ENCODE measurements around the gene CABCOCO1.

The CABCOCO1 gene

GRCh38 chr10:61752111-61753011 lies 89.6 kb downstream of the CABCOCO1 start:
- TF ChIP-seq FOXP2 (optimal IDR thresholded peaks at IDR 0.05; ENCODE audit: borderline replicate concordance, extremely low read depth, extremely low read length, insufficient read depth) = no peak
- TF ChIP-seq REST (IDR thresholded peaks at IDR 0.05; ENCODE audit: insufficient read depth in 1 of 2, low read depth in 2 of 2, low read length in 2 of 2) = no peak
- no peak for TF ChIP-seq SIN3A (IDR thresholded peaks at IDR 0.05; ENCODE audit: borderline replicate concordance, insufficient read depth, low read length)

- TF ChIP-seq FOXP2 (optimal IDR thresholded peaks at IDR 0.05; ENCODE audit: borderline replicate concordance, extremely low read depth, extremely low read length, insufficient read depth) (no peak), REST (IDR thresholded peaks at IDR 0.05; ENCODE audit: insufficient read depth in 1 of 2, low read depth in 2 of 2, low read length in 2 of 2) (no peak), SIN3A (IDR thresholded peaks at IDR 0.05; ENCODE audit: borderline replicate concordance, insufficient read depth, low read length) (no peak), TAF1 (IDR thresholded peaks at IDR 0.05; ENCODE audit: borderline replicate concordance, insufficient read depth, low read length) (no peak), POLR2AphosphoS5 (IDR thresholded peaks at IDR 0.05; ENCODE audit: low read depth, low read length) (no peak)
Observed at GRCh38 chr10:61753453-61753852, 90.7 kb downstream of the CABCOCO1 start.

- TF ChIP-seq FOXP2 (optimal IDR thresholded peaks at IDR 0.05; ENCODE audit: borderline replicate concordance, extremely low read depth, extremely low read length, insufficient read depth) (no peak), TAF1 (IDR thresholded peaks at IDR 0.05; ENCODE audit: borderline replicate concordance, insufficient read depth, low read length) (no peak), REST (IDR thresholded peaks at IDR 0.05; ENCODE audit: insufficient read depth in 1 of 2, low read depth in 2 of 2, low read length in 2 of 2) (no peak), SIN3A (IDR thresholded peaks at IDR 0.05; ENCODE audit: borderline replicate concordance, insufficient read depth, low read length) (no peak), POLR2AphosphoS5 (IDR thresholded peaks at IDR 0.05; ENCODE audit: low read depth, low read length) (no peak)
Observed at GRCh38 chr10:61754587-61755550, 92.1 kb downstream of the CABCOCO1 start.

GRCh38 chr10:61757001-61757400 lies 94.3 kb downstream of the CABCOCO1 start:
- TF ChIP-seq TAF1 (IDR thresholded peaks at IDR 0.05; ENCODE audit: borderline replicate concordance, insufficient read depth, low read length) (no peak), FOXP2 (optimal IDR thresholded peaks at IDR 0.05; ENCODE audit: borderline replicate concordance, extremely low read depth, extremely low read length, insufficient read depth) (no peak)

- TF ChIP-seq TAF1 (IDR thresholded peaks at IDR 0.05; ENCODE audit: borderline replicate concordance, insufficient read depth, low read length) (no peak), REST (IDR thresholded peaks at IDR 0.05; ENCODE audit: insufficient read depth in 1 of 2, low read depth in 2 of 2, low read length in 2 of 2) (no peak), POLR2AphosphoS5 (IDR thresholded peaks at IDR 0.05; ENCODE audit: low read depth, low read length) (no peak), FOXP2 (optimal IDR thresholded peaks at IDR 0.05; ENCODE audit: borderline replicate concordance, extremely low read depth, extremely low read length, insufficient read depth) (no peak), SIN3A (IDR thresholded peaks at IDR 0.05; ENCODE audit: borderline replicate concordance, insufficient read depth, low read length) (no peak)
Observed at GRCh38 chr10:61757525-61758397, 95.0 kb downstream of the CABCOCO1 start.

All from PFSK-1 (cell line).